Thyroid gland (tissue), 4 donors: Measurements from ENCODE around the gene SDSL. TPM values are rescaled to one million over a fixed set of nuclear protein-coding genes. Genes with fewer than 3 reads are reported as not detected.
A peak's percentile ranks its signal among the peaks of the same experiment; 100 is the strongest.

Experiments
- DNase-seq, 2 donors: peaks; one replicate each; pipeline ENCODE4 v3.0.0-alpha.2; 2019
- H3K27ac ChIP-seq, 3 donors: fragments of 200-600 bp; sonication (generic); 1 replicate in 2 of 3; 2 replicates in 1 of 3; pipeline ENCODE4 v1.5.1; 2016 to 2019; ENCODE audit warnings: mild to moderate bottlenecking in 1 of 3, moderate library complexity in 1 of 3
- H3K27me3 ChIP-seq: fragments of 200-600 bp; sonication (generic); one replicate; pipeline ENCODE4 v1.5.1; 2019
- H3K36me3 ChIP-seq, 2 donors: fragments of 200-600 bp; sonication (generic); one replicate each; pipeline ENCODE4 v1.5.1; 2016 to 2019
- H3K4me1 ChIP-seq, 2 donors: fragments of 200-600 bp; sonication (generic); one replicate each; pipeline ENCODE4 v1.5.1; 2017 to 2019
- H3K4me3 ChIP-seq, 3 donors: fragments of 200-600 bp; sonication (generic); replicated peaks in 1 of 3; 1 replicate in 2 of 3; 2 replicates in 1 of 3; pipeline ENCODE4 v1.5.1; 2016; ENCODE audit warnings: mild to moderate bottlenecking in 1 of 3
- H3K9me3 ChIP-seq: fragments of 200-600 bp; sonication (generic); one replicate; pipeline ENCODE4 v1.5.1; 2017
- POLR2A ChIP-seq, 2 donors: fragments of 450-650 bp; IDR thresholded peaks; one replicate each; pipeline ENCODE4 v1.6.1; 2017; ENCODE audit warnings: antibody characterized with exemption in 2 of 2, mild to moderate bottlenecking in 2 of 2, moderate library complexity in 1 of 2
- WGBS, 2 donors: methylation state at CpG; one replicate each; pipeline ENCODE4 v1.1.5; 2017; 5-methylcytosine and 5-hydroxymethylcytosine counted together
- intact Hi-C: fragments of 100-400 bp; cut with DNase I; formaldehyde crosslinking; loops from one replicate; pipeline ENCODE4 v1.15.1; 2023
- total RNA-seq, 4 donors: library from RNA; depleted of rRNA; stranded (reverse); fragments of >200 nt; gene quantifications; one replicate each; pipeline ENCODE4 v1.2.3, GENCODE V29; 2016
- TF ChIP-seq, protein P1 (sequence below), 6 experiments: fragments of 200-600 bp in 3 of 6; fragments of 450-650 bp in 3 of 6; sonication (generic) in 3 of 6; IDR thresholded peaks; one replicate each; pipeline ENCODE4 v1.5.1; 2016 to 2019; ENCODE audit warnings: antibody characterized with exemption in 6 of 6, mild to moderate bottlenecking in 2 of 6, inconsistent platforms in 1 of 6, moderate library complexity in 1 of 6

The SDSL gene
- total RNA-seq, 4 donors from 2014 or later = 13.6 to 42.2 (median 27.5) TPM

GRCh38 chr12:113462998-113463745 is 41.0 kb downstream of the SDSL start:
- no peaks in the 10 kb centered on the region for H3K9me3 ChIP-seq
- intact Hi-C loops = loop anchor here (10.0 kb wide), 1 partner anchor 452 kb away; no protein-coding TSS in a partner anchor
- whole genome bisulfite sequencing, 2 donors = 2 to 7% methylated on average over 33 to 37 of the region's 91 CpGs
- peaks cover 48% of the 10 kb centered on the region for H3K27me3 ChIP-seq
- no peak overlapping the region for H3K27ac ChIP-seq
- no peak for DNase-seq
- peak overlapping the region in 1 of 3 donors; percentile 6 for H3K4me3 ChIP-seq
- peaks cover 37 to 49% of the 10 kb centered on the region in 2 donors for H3K4me1 ChIP-seq
- H3K36me3 ChIP-seq = no peaks in the 10 kb centered on the region
- TF ChIP-seq, protein P1, sequence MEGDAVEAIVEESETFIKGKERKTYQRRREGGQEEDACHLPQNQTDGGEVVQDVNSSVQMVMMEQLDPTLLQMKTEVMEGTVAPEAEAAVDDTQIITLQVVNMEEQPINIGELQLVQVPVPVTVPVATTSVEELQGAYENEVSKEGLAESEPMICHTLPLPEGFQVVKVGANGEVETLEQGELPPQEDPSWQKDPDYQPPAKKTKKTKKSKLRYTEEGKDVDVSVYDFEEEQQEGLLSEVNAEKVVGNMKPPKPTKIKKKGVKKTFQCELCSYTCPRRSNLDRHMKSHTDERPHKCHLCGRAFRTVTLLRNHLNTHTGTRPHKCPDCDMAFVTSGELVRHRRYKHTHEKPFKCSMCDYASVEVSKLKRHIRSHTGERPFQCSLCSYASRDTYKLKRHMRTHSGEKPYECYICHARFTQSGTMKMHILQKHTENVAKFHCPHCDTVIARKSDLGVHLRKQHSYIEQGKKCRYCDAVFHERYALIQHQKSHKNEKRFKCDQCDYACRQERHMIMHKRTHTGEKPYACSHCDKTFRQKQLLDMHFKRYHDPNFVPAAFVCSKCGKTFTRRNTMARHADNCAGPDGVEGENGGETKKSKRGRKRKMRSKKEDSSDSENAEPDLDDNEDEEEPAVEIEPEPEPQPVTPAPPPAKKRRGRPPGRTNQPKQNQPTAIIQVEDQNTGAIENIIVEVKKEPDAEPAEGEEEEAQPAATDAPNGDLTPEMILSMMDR (IDR thresholded peaks at IDR 0.05) = no peak
- no peak for TF ChIP-seq POLR2A (IDR thresholded peaks at IDR 0.05)

DNA sequence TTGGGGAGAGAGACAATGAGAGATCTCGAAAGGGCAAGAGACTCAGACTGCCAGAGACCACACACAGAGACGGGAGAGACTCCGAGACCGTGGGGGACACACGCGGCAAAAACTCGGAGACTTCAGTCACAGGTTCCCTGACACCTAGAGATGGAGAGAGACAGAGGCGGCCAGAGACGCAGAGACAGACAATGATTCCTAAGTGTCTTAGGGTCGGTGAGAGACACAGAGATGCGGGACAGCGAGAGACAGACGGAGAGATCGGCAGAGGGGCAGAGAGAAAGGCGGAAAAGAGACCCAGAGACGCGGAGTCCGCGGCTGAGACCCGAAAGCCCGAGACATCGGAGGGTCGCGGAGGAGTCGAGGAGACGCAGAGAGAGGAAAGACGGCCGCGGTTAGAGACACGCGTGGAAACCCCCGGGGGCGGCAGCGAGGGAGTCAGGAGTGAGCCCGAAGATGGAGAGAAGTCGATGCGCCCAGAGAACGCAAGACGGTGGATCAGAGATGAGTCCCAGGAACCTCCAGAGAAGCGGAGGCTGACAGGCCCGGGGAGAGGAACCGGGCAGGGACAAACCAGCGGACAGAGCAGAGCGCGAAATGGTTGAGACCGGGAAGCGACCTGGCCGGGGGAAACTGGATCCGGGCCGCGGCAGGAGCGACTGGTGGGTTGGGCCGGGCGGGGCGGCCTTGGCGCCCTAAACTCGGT is 41.7 kb downstream of the SDSL start:
- Histone ChIP-seq H3K9me3 (no peaks in the 10 kb centered on the region), H3K4me1 (peaks cover 37 to 52% of the 10 kb centered on the region in 2 donors), H3K4me3 (peak overlapping the region in 1 of 3 donors; percentile 9), H3K36me3 (no peaks in the 10 kb centered on the region), H3K27me3 (peaks cover 50% of the 10 kb centered on the region), H3K27ac (no peak overlapping the region)
- intact Hi-C loops = loop anchor here (10.0 kb wide), 1 partner anchor 451 kb away; no protein-coding TSS in a partner anchor
- WGBS, 2 donors = 3% methylated on average over 44 to 57 of the region's 57 CpGs
- peak in 1 of 2 donors; percentile 4 for DNase-seq
- TF ChIP-seq POLR2A (IDR thresholded peaks at IDR 0.05) = no peak

DNA sequence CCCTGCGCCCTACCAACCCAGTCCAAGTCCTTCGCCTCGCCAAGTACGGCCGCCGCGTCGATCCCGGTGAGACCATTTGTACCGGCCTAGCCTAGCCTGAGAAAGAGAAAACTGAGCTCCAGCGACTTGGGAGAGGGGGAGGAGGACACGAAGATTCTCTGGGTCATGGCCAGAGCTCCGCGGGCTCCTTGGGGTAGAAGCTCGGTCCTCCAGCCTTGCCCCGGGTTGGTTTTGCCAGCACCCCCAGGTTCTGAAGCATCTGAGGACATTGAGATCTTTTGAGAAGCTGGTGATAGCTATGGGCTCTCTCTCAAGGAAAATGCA is 42.2 kb downstream of the SDSL start:
- TF ChIP-seq POLR2A (IDR thresholded peaks at IDR 0.05) = no peak
- TF ChIP-seq, protein P1 (IDR thresholded peaks at IDR 0.05) = no peak
- no peak for DNase-seq
- H3K4me3 ChIP-seq = peak overlapping the region in 1 of 3 donors; percentile 9
- H3K36me3 ChIP-seq = no peaks in the 10 kb centered on the region
- peaks cover 55% of the 10 kb centered on the region for H3K27me3 ChIP-seq
- intact Hi-C loops = loop anchor here (10.0 kb wide), 1 partner anchor 450 kb away; no protein-coding TSS in a partner anchor
- WGBS, 2 donors = 0 to 5% methylated on average over 11 to 16 of the region's 16 CpGs
- peaks cover 37 to 52% of the 10 kb centered on the region in 2 donors for H3K4me1 ChIP-seq
- H3K27ac ChIP-seq = no peak overlapping the region
- no peaks in the 10 kb centered on the region for H3K9me3 ChIP-seq

GRCh38 chr12:113464852-113465719 is 42.9 kb downstream of the SDSL start:
- intact Hi-C loops = loop anchor here (10.0 kb wide), 1 partner anchor 450 kb away; no protein-coding TSS in a partner anchor
- Histone ChIP-seq H3K27me3 (peaks cover 59% of the 10 kb centered on the region), H3K4me1 (peaks cover 37 to 52% of the 10 kb centered on the region in 2 donors), H3K36me3 (no peaks in the 10 kb centered on the region), H3K9me3 (no peaks in the 10 kb centered on the region), H3K4me3 (no peak overlapping the region), H3K27ac (no peak overlapping the region)
- TF ChIP-seq, protein P1 (IDR thresholded peaks at IDR 0.05) = no peak
- no peak for TF ChIP-seq POLR2A (IDR thresholded peaks at IDR 0.05)
- WGBS, 2 donors = 2 to 4% methylated on average over 30 to 53 of the region's 64 CpGs
- DNase-seq = no peak

GRCh38 chr12:113465808-113466453 is 43.8 kb downstream of the SDSL start:
- no peak for DNase-seq
- no peak for TF ChIP-seq POLR2A (IDR thresholded peaks at IDR 0.05)
- TF ChIP-seq, protein P1 (IDR thresholded peaks at IDR 0.05) = no peak
- peaks cover 59% of the 10 kb centered on the region for H3K27me3 ChIP-seq
- H3K27ac ChIP-seq = no peak overlapping the region
- H3K4me3 ChIP-seq = no peak overlapping the region
- H3K4me1 ChIP-seq = peaks cover 37 to 52% of the 10 kb centered on the region in 2 donors
- intact Hi-C loops = loop anchor here (10.0 kb wide), 1 partner anchor 449 kb away; no protein-coding TSS in a partner anchor
- no peaks in the 10 kb centered on the region for H3K9me3 ChIP-seq
- no peaks in the 10 kb centered on the region for H3K36me3 ChIP-seq
- WGBS, 2 donors = 1 to 3% methylated on average over 10 to 13 of the region's 13 CpGs
